ENCODE data around the gene AFF1.

Gene AFF1

GRCh38 chr4:86961116-86961515 is 26.3 kb downstream of the AFF1 start:
- Histone ChIP-seq H2AFZ (ENCODE audit: insufficient read depth, low read length, poor library complexity) (no peak overlapping the region), H3K27me3 (ENCODE audit: insufficient read depth, low read length) (no peaks in the 10 kb centered on the region)
- WGBS (ENCODE audit: extremely low coverage, insufficient coverage, insufficient read length): no CpG with 5 or more reads among the region's 4 CpGs

GRCh38 chr4:86961605-86962295 is 26.9 kb downstream of the AFF1 start:
- Histone ChIP-seq H3K4me1 (ENCODE audit: control insufficient read depth in 1 of 2, insufficient read depth in 2 of 2, low read length in 2 of 2) (peaks cover 3 to 7% of the 10 kb centered on the region in 2 experiments), H2BK120ac (ENCODE audit: insufficient read depth, low read length, poor library complexity) (no peak overlapping the region), H3K79me2 (ENCODE audit: control insufficient read depth, insufficient read depth, low read length, poor library complexity) (no peaks in the 10 kb centered on the region), H3K4ac (ENCODE audit: low read depth, low read length) (no peak overlapping the region), H3K4me2 (ENCODE audit: low read length) (no peak overlapping the region), H3K9me3 (ENCODE audit: insufficient read depth, low read depth, low read length) (no peaks in the 10 kb centered on the region), H3K79me1 (ENCODE audit: low read length) (no peaks in the 10 kb centered on the region), H3K27me3 (ENCODE audit: insufficient read depth, low read length) (no peaks in the 10 kb centered on the region), H2BK12ac (ENCODE audit: low read length) (no peak overlapping the region), H4K12ac (ENCODE audit: low read depth, low read length) (no peak overlapping the region), H2AK5ac (ENCODE audit: low read length) (no peak overlapping the region), H3K9ac (ENCODE audit: low read length) (no peak overlapping the region), H2AFZ (ENCODE audit: insufficient read depth, low read length, poor library complexity) (no peak overlapping the region), H3K23ac (ENCODE audit: low read length) (no peak overlapping the region), H2BK5ac (ENCODE audit: low read depth, low read length, poor library complexity) (no peak overlapping the region), H4K91ac (ENCODE audit: low read depth, low read length) (no peak overlapping the region), H3K4me3 (ENCODE audit: low read depth, low read length) (no peak overlapping the region), H3K18ac (ENCODE audit: low read length) (no peak overlapping the region), H3K27ac (ENCODE audit: low read depth, low read length) (no peak overlapping the region), H4K8ac (ENCODE audit: low read depth, low read length) (no peak overlapping the region), H3K36me3 (ENCODE audit: control insufficient read depth in 1 of 2, insufficient read depth in 2 of 2, low read length in 2 of 2) (no peaks in the 10 kb centered on the region), H3K14ac (ENCODE audit: low read length) (no peak overlapping the region)
- WGBS (ENCODE audit: extremely low coverage, insufficient coverage, insufficient read length): no CpG with 5 or more reads among the region's 9 CpGs
- DNase-seq: no peak

More at GRCh38 chr4:86961116-86961515, 26.3 kb downstream of the AFF1 start:
- Histone ChIP-seq H3K79me1 (ENCODE audit: low read length) (no peaks in the 10 kb centered on the region), H3K4me3 (ENCODE audit: low read depth, low read length) (no peak overlapping the region), H3K9me3 (ENCODE audit: insufficient read depth, low read depth, low read length) (no peaks in the 10 kb centered on the region), H3K79me2 (ENCODE audit: control insufficient read depth, insufficient read depth, low read length, poor library complexity) (no peaks in the 10 kb centered on the region), H4K91ac (ENCODE audit: low read depth, low read length) (no peak overlapping the region), H2BK5ac (ENCODE audit: low read depth, low read length, poor library complexity) (no peak overlapping the region), H3K9ac (ENCODE audit: low read length) (no peak overlapping the region), H3K36me3 (ENCODE audit: control insufficient read depth in 1 of 2, insufficient read depth in 2 of 2, low read length in 2 of 2) (no peaks in the 10 kb centered on the region), H2AK5ac (ENCODE audit: low read length) (no peak overlapping the region), H3K23ac (ENCODE audit: low read length) (no peak overlapping the region), H3K18ac (ENCODE audit: low read length) (no peak overlapping the region), H3K4me2 (ENCODE audit: low read length) (no peak overlapping the region), H2BK120ac (ENCODE audit: insufficient read depth, low read length, poor library complexity) (no peak overlapping the region), H4K8ac (ENCODE audit: low read depth, low read length) (no peak overlapping the region), H3K4me1 (ENCODE audit: control insufficient read depth in 1 of 2, insufficient read depth in 2 of 2, low read length in 2 of 2) (peaks cover 3 to 7% of the 10 kb centered on the region in 2 experiments), H3K14ac (ENCODE audit: low read length) (no peak overlapping the region), H4K12ac (ENCODE audit: low read depth, low read length) (no peak overlapping the region), H2BK12ac (ENCODE audit: low read length) (no peak overlapping the region), H3K27ac (ENCODE audit: low read depth, low read length) (no peak overlapping the region), H3K4ac (ENCODE audit: low read depth, low read length) (no peak overlapping the region)
- no peak for DNase-seq

GRCh38 chr4:86963697-86964096 is 28.9 kb downstream of the AFF1 start:
- Histone ChIP-seq H3K79me1 (ENCODE audit: low read length) (no peaks in the 10 kb centered on the region), H3K4ac (ENCODE audit: low read depth, low read length) (no peak overlapping the region), H2BK5ac (ENCODE audit: low read depth, low read length, poor library complexity) (no peak overlapping the region), H4K12ac (ENCODE audit: low read depth, low read length) (no peak overlapping the region), H3K9me3 (ENCODE audit: insufficient read depth, low read depth, low read length) (no peaks in the 10 kb centered on the region), H2AFZ (ENCODE audit: insufficient read depth, low read length, poor library complexity) (no peak overlapping the region), H3K27me3 (ENCODE audit: insufficient read depth, low read length) (no peaks in the 10 kb centered on the region), H3K4me2 (ENCODE audit: low read length) (no peak overlapping the region), H3K4me1 (ENCODE audit: control insufficient read depth in 1 of 2, insufficient read depth in 2 of 2, low read length in 2 of 2) (peaks cover 3 to 7% of the 10 kb centered on the region in 2 experiments), H3K23ac (ENCODE audit: low read length) (no peak overlapping the region), H4K91ac (ENCODE audit: low read depth, low read length) (no peak overlapping the region), H3K9ac (ENCODE audit: low read length) (no peak overlapping the region), H3K36me3 (ENCODE audit: control insufficient read depth in 1 of 2, insufficient read depth in 2 of 2, low read length in 2 of 2) (no peaks in the 10 kb centered on the region), H3K4me3 (ENCODE audit: low read depth, low read length) (no peak overlapping the region), H3K27ac (ENCODE audit: low read depth, low read length) (no peak overlapping the region), H3K18ac (ENCODE audit: low read length) (no peak overlapping the region), H2AK5ac (ENCODE audit: low read length) (no peak overlapping the region), H2BK12ac (ENCODE audit: low read length) (no peak overlapping the region), H3K14ac (ENCODE audit: low read length) (no peak overlapping the region), H3K79me2 (ENCODE audit: control insufficient read depth, insufficient read depth, low read length, poor library complexity) (no peaks in the 10 kb centered on the region), H4K8ac (ENCODE audit: low read depth, low read length) (no peak overlapping the region), H2BK120ac (ENCODE audit: insufficient read depth, low read length, poor library complexity) (no peak overlapping the region)
- WGBS (ENCODE audit: extremely low coverage, insufficient coverage, insufficient read length): no CpG with 5 or more reads among the region's 2 CpGs
- DNase-seq: peak; percentile 66 to 80

GRCh38 chr4:86965019-86965976 is 30.5 kb downstream of the AFF1 start:
- no peak overlapping the region for H3K4me2 ChIP-seq (ENCODE audit: low read length)
- H3K79me1 ChIP-seq (ENCODE audit: low read length): no peaks in the 10 kb centered on the region
- no peak overlapping the region for H3K9ac ChIP-seq (ENCODE audit: low read length)
- H4K12ac ChIP-seq (ENCODE audit: low read depth, low read length): no peak overlapping the region
- no peak overlapping the region for H2BK120ac ChIP-seq (ENCODE audit: insufficient read depth, low read length, poor library complexity)
- H3K4ac ChIP-seq (ENCODE audit: low read depth, low read length): no peak overlapping the region
- H3K27me3 ChIP-seq (ENCODE audit: insufficient read depth, low read length): no peaks in the 10 kb centered on the region
- no peak for DNase-seq
- no peak overlapping the region for H3K4me3 ChIP-seq (ENCODE audit: low read depth, low read length)
- H3K18ac ChIP-seq (ENCODE audit: low read length): no peak overlapping the region
- no peak overlapping the region for H3K23ac ChIP-seq (ENCODE audit: low read length)
- no peak overlapping the region for H4K91ac ChIP-seq (ENCODE audit: low read depth, low read length)
- no peak overlapping the region for H3K14ac ChIP-seq (ENCODE audit: low read length)
- H2AFZ ChIP-seq (ENCODE audit: insufficient read depth, low read length, poor library complexity): no peak overlapping the region
- H3K79me2 ChIP-seq (ENCODE audit: control insufficient read depth, insufficient read depth, low read length, poor library complexity): no peaks in the 10 kb centered on the region
- H2BK5ac ChIP-seq (ENCODE audit: low read depth, low read length, poor library complexity): no peak overlapping the region
- no peak overlapping the region for H3K27ac ChIP-seq (ENCODE audit: low read depth, low read length)
- no peaks in the 10 kb centered on the region for H3K36me3 ChIP-seq (ENCODE audit: control insufficient read depth in 1 of 2, insufficient read depth in 2 of 2, low read length in 2 of 2)
- H2AK5ac ChIP-seq (ENCODE audit: low read length): no peak overlapping the region
- H3K9me3 ChIP-seq (ENCODE audit: insufficient read depth, low read depth, low read length): no peaks in the 10 kb centered on the region
- WGBS (ENCODE audit: extremely low coverage, insufficient coverage, insufficient read length): no CpG with 5 or more reads among the region's 3 CpGs
- peaks cover 0 to 2% of the 10 kb centered on the region in 2 experiments for H3K4me1 ChIP-seq (ENCODE audit: control insufficient read depth in 1 of 2, insufficient read depth in 2 of 2, low read length in 2 of 2)
- H4K8ac ChIP-seq (ENCODE audit: low read depth, low read length): no peak overlapping the region
- no peak overlapping the region for H2BK12ac ChIP-seq (ENCODE audit: low read length)

Measured in trophoblast cell (in vitro differentiated cells and primary cell).